ENCODE measurements around the gene GPC3.
"Not testable (repeated sequence)": the region's sequence is repeated elsewhere in the genome, so short reads cannot be mapped to it uniquely, and the experiment has no call there.

Gene GPC3

DNA sequence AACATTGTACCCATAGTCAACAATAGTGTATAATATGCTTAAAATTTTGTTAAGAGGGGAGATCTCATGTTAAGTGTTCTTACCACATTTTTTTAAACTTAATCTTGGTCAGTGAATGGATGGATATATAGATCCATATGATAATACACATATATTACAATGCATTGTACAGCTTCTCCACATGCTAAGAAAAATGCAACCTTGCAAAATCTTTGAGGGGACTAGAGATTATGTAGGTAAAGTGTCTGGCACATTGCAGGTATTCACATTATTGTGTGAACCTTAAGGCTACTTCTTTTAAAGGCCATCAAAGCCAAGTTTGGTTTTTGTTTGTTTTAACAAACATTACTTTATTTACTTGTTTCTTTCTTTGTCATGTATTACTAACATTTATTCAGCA, 10.4 kb upstream of the GPC3 start:
- no peak for DNase-seq (ENCODE audit: low spot score)

DNA sequence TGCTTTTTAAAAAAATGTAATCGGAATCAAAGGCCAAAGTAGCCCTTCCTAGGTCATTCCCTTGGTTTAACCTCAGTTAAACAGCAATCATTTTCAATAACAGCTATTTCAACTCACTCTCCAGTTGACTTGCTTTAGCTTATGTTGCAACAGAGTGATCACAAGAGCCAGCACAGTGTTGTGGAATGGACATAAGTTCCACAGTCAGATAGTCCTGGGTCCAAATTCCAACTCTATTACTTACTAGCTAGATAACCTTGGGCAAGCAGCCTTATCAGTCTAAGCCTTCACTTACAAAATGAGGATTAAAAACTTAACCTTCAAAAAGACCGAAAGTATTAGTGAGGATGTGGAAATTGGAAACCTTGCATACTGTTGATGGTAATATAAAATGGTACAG, 9.2 kb upstream of the GPC3 start:
- no peak for DNase-seq (ENCODE audit: low spot score)

DNA sequence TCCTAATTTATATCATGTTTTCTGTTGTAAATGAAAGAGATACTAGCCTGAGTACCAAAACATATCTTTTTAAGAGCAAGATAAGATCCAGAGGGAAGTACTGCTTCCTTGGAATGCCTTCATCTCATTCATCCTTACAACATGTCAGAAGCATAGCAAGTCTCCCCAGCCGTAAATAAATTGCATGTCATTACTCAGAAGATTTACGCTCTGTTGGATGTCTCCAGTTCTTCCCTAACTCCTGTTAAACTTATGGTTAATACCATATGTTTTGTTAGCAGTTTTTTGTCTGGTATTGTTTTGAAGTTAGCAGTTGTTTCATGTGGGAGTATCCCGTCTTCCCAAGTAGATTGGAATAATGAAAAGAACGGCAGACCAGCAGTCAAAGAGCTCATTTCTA, 7.5 kb upstream of the GPC3 start:
- DNase-seq (ENCODE audit: low spot score), result no peak

DNA sequence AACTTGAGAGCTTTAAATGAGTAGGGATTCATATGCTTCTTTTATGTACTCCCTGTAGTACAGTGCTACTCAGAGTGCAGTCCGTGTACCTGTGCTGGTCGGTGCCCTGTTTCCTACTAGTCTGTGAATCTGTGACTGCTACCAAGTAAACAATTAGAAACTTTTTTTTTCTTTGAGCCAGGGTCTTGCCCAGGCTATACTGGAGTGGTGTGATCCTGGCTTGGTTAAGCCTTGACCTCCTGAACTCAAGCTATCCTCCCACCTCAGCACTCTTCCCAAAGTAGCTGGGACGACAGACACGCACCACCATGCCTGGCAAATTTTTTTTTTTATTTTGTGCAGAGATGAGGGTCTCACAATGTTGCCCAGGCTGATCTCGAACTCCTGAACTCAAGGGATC, 6.4 kb upstream of the GPC3 start:
- no peak for DNase-seq (ENCODE audit: low spot score)

DNA sequence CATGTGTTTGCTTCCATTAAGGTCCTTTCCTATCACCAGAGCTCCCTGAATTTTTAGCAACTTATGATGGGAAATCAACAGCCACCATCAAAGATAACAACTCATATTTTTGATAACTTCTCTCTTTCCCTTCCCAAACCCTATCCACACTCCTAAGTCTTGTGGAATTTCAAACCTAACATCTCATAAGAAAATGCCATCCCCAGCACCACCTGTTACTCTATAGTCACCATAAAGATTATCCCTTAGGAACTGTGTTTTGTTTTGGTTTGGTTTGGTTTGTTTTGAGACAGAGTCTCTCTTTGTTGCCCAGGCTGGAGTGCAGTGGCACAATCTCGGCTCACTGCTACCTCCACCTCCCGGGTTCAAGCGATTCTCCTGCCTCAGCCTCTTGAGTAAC, 5.7 kb upstream of the GPC3 start:
- not testable (repeated sequence) for DNase-seq (ENCODE audit: low spot score)

DNA sequence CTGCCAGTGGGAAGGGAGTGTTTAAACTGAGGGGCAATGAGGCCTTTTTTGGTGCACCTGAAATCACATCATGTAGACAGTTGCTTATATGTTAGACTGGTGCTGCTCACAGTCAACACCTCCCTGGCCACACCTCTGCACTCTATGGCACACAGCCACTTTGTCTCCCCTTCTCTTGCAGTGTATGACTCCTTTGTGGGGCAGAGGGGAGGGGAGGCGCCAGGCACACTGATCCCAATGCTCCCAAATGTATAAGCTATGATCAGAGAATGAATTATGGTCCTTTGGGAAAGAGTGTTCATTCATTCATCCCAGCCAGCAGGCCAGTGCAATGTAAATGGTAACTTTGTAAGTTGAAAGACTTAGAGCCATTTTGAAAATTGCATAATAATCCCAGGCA, 4.6 kb upstream of the GPC3 start:
- DNase-seq (ENCODE audit: low spot score), result no peak

DNA sequence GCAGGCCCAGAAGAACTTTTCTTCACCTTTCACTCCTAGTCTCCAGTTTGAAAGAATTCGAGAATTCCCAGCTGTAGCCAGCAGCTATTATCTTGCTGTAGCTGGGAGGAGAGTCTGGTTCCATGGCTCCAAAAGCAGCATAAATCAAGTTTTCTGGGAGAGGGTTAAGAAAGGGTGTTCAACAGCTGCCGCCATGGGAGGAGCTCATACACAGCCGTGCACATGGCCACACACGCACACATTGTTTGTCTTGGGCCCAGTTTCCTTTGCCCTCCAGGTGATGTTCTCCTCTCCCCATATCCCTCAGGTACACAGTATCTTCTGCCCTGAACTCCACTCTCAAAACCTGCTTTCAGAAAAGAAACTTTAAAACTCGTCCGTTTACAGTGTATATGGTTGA, 4.1 kb upstream of the GPC3 start:
- no peak for DNase-seq (ENCODE audit: low spot score)

DNA sequence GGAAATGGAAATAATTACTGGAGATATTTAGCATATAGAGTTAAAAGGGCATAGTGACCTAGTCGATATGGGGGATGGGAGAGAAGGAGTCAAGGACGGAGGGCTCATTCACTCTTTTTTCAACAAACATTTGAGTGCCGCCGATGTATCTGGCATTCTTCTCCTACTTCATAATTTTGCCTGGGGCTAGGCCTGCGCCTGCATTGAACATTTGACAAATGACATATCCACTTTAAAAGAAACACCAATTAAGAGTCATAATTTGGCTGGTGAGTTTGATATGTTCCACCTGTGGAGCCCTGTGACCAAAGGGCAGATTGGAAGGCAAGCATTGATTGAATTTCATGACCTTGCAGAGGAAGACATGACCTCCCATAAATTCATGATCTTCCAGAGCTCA, 2.6 kb upstream of the GPC3 start:
- DNase-seq (ENCODE audit: low spot score), result no peak

DNA sequence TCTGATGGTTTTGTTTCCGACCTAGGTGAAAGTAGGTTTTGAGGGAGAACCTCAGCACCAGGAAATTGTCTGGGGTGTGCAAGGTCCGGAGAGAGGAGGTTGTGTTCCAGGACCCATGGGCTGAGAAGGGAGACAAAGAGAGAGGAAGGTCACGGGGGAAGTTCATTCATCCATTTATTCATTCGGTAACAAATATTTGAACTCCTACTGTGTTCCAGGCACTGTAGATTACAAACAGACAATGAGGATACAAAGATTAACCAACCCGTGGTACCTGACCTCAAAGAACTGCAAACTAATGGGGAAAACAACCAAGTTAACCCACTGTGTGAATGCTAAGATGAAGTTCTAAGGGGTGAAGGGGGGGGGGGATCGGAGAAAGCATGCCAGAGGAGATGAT, 1.8 kb upstream of the GPC3 start:
- no peak for DNase-seq (ENCODE audit: low spot score)

DNA sequence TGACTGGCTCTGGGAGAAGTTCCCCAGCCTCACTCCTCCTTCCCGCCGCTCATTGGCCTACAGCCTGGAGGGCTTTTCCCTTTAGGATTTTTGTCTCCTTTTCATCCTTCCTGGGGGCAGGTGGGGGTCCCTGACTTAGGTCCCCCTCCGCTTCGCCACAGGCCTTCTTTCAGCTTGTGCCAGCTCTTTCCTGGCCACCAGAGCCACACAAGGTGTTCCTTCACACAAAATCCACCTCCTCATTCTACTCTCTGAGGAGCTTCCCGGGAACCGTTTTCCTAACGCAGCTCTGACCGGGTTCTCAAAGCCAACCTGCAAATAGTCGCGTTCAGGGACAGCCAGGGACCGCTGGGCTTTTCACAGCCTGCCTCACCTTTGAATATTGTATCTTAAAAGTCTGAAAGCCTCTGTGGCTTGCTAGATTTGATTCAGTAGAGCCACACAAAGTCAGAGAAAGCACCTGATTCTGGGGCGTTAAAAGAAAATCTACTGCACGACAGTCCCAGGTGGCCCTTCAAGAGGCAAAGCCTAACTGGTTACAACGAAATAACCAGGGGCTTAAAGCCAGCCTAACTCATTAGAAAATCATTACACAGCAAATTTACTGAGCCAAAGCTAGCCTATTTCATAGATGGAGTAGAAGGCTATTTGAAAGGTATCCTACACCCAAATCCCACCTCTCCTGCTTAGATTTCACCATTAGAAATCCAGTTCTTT, 731 bp upstream of the GPC3 start:
- DNase-seq (ENCODE audit: low spot score), result no peak

DNA sequence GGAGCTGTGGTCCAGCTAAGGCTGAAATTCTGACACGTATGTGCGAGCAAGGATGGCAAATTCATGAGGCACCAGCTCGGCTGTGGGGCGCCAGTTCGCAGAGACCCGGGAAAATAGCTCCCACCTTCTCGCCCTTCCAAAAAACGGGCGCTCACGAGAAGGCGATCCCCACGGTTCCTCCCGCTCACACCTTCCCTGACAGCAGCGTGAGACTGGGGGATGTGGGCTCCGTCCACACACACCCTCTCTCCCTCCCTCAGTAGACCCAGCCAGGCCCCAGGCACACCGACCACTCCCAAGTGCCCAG, 584 bp downstream of the GPC3 start:
- no peak for DNase-seq (ENCODE audit: low spot score)

DNA sequence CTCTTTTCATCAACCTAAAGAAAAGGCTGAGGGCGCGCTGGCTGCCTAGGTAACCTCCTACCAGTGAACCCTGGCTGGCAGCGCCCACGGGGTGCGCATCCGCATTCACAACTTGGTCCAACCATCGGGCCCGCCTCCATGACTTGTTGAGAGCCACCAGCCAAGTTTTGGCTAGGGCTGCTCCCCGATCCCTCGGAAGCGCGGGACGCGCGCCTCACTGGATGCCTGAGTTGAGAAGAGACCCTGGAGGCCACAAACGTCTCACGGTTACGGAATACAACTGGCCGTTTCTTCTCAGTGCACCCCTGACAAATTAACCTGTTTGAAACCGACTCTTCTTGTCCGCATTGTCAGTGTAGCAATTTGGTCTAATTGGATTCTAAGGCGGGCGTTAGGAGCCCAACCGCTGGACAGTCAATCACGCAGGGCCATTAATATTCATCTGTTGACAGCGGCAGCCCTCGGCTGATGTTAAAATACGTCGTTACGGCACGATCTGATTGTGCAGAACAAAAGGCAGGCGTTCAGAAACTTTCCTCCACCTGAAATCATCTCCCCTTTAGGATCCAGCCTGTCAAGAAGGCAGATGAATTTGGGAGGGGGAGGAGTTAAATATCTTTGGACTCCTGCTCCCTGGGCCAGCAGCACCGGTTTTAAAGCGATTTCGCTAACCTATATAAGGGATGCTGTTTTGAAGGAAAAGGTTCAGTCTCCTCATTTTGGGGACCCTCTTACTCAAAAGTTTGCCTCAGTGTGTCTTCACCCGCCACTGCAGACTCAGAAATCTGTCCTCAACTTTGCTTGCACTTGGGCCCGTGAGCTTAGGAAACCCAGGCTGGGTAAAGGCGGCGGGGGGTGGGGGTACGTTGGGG, 1.2 kb downstream of the GPC3 start:
- DNase-seq (ENCODE audit: low spot score), result no peak

DNA sequence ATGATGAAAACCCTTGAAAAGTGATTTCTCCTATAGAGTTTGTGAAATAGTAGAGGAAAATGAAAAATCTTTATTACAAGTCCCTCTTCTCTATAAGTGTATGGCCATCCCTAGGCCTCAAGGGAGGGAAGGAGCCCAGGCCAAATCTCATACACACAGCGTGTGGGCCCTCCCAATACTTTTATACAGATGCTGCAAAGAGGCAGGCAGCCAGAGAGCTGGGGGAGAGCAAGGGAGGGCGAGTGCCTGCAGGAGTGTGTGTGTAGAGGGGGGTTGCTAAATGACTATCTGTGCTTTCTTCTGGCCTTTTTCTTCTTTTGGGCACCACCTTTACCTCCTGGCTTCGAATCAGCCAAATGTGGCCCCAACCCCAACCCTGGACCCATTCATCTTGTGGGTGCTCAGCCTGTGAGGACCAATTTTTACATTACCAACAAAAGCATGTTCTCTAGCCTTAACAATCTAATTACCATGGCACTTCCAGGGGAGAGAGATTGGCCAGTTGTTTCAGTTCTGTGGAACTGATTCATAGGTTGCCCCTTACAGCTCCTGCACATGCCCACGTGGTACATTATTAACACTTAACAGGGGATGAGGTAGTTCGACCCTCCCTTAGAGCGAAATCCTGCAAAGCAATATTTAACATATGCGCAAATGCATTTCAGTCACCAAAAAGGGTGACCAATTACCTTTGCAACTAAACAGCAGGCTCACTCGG, 2.0 kb downstream of the GPC3 start:
- no peak for DNase-seq (ENCODE audit: low spot score)

DNA sequence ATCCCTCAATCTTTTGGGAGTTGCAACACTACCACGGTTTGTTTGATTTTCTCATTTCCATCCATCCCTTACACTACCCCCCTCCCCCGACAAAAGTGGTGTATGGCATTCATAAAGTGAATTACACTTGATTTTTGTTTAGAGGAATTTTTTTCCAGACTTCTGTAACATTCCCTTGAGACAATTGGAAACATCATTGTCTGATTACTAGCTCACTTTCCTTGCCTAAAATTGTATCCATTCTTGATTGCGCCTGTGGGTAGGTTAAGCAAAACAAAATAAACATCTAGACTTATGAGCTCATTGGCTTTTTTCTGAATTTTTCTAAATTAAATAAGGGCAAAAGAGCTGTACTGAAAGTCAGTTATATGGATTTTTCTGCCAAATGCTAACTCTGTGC, 3.5 kb downstream of the GPC3 start:
- DNase-seq (ENCODE audit: low spot score), result no peak

DNA sequence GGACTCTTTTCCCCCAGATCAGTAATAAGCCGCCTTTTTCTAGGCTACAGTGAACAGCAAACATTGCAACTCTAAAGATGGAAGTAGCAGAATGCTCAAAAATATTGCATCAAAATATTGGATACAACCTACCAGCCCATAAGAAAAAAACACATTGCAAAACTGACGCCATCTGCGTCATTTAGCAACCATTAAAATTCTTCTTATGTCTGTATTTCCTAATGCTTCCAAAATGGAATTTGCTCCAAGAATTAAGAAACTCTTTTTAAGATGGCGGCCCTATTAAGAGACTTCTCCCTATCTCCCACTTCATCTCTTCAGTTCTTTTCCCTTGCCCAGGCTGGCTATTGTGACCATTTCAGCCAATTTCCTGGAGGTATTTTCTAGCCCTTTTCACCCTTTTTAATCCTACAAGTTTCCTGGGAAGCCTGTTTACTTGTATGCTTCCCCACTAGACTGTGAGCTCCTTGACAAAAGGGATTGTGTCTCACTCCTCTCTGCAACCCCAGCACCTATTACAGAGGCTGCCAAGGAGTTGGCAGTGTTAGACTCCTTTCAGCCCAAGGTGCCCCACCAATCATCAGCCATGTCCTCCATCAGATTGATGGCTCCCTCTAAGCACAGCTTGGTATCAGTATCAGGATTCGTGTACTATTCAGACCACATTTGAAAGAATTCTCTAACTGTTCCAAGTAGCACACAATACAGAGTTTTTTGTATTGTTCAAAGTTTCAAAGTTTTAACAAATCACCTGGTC, 4.4 kb downstream of the GPC3 start:
- no peak for DNase-seq (ENCODE audit: low spot score)

DNA sequence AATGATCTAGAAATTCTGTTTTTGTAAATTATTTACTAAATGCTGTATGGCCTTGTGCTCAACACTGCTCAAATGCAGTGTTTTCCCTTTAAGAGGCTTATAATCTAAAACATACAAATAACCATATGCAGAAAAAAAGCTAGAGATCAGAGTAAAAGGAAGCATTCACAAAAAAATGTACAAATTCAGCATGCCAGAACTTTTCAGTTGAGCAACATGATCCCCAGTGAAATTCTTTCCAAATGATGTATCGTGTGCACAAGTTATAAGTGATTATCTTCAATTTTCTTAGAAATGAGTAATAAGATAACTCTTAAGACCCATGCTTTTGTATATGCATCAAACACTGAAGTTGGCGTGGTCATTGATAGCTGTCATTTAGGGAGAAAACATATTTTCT, 5.0 kb downstream of the GPC3 start:
- DNase-seq (ENCODE audit: low spot score), result no peak

DNA sequence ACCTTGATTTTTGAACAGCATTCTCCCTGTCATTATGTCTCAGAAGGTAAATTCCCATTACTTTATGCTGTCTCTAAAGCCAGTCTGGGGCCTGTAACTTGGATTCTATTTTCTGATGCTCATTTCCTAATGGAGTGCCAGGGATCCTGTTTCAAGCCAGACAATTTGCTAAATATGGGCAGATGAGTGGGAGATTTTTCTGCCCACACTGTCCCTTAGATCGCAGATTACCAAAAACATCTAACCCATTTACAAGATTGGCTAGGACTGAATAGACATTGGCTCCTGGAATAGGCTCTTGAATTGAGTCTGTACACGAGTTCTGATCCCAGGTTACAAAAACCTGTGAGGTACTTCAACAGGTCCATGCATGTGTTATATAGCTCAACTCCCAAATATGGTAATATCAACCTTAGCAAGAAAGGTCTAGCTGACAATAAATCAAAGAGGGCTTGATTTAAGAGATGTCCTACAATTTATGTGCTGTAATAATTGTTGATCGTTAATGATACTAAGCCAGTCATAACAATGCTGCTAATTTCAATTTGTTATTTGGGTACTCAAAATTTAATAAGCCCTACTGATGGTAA, 5.7 kb downstream of the GPC3 start:
- no peak for DNase-seq (ENCODE audit: low spot score)

DNA sequence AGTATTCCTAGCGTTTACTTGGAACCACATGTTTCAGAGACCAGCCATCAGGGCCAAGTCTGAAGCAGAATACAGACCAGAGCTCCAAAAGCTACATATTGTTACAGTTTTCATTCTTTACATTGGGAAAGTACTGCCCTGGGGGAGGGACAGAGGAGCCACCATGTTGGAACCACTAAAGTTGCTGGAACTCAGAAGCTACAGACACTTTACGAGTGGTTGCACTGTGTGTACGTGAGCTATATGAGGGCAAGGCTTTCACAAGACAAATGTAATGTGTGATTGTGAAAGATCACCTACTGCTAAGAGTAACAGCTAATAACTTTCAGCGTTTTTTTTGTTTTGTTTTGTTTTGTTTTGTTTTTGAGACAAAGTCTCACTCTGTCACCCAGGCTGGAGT, 11.7 kb downstream of the GPC3 start:
- DNase-seq (ENCODE audit: low spot score), result no peak

DNA sequence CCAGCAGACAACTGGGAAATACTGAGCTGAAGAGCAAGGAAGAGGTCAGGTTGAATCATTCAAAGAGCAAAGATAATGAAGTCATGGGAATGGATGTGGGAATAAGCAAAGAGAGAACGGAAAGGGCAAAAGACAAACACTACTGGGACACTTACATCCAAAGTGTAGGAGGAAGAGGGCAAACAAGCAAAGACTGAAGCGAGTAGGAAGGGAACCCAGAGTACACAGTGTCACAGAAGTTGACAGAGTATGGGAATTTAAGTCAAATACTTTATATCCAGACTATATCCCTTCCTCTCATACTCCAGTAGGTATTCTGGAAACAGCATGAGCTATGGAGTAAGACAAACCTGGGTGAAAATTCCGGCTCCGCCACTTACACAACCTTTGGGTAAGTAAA, 12.5 kb downstream of the GPC3 start:
- no peak for DNase-seq (ENCODE audit: low spot score)

DNA sequence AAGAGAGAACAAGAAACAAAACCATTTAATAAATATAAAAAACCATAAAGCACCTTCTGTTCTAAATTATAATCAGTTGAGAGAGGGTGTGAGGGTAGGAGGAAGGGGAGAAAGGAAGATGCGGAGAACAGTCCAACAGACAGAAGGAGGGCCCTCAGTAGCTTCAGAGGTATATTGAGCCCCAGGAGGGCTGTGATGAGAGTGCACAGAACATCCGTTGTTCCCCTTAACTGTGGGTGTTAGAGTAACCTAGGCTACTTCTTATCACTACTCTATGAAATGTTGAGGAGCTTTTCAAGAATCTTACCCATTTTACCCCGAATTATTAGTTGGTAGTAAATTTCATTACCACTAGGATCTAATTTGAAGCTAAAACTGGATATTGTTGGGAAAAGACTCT, 13.8 kb downstream of the GPC3 start:
- DNase-seq (ENCODE audit: low spot score), result no peak

DNA sequence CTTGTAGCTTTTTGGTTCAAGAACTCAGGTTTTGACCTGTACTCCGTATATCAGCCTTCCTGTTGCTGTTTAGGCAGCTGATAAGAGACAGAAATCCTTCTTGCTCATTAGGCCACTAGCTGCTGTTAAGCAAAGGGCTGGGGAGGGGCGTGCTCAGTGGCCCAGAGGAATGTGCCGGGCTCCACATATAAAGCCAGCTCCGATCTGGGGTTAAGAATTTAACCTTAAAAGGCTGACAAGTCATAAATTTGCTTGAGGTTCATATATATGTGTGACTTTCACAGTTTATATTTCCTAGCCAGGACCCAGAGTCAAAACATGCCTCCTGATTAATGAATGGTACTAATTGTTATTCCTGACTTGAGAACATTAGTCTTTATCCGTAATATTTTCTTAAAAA, 15.3 kb downstream of the GPC3 start:
- no peak for DNase-seq (ENCODE audit: low spot score)

DNA sequence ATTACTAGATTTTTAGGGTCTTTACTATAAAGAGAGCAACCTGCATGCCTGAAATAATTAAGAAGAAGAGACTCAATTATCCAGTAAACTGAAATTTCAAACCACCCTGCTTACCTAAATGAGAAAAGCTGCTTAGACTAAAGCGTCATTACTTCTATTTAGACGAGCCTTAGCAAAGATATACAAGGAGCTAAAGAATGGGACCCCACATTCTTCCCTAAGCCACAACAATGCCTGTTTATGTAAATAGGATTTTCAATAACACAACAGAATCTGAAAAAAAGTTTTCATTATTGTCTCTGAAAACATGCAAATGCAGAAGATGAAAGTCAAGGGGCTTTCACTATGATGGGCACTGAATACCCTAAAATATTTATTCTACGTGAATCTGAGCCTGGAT, 16.2 kb downstream of the GPC3 start:
- no peak for DNase-seq (ENCODE audit: low spot score)

All from COLO829 (cell line).